KOPT-K1 (cell line): ENCODE measurements around the gene FBXO48.
A peak's percentile ranks its signal among the peaks of the same experiment; 100 is the strongest.
"Not testable (repeated sequence)": the region's sequence is repeated elsewhere in the genome, so short reads cannot be mapped to it uniquely, and the experiment has no call there.

Source experiments
- H3K27ac ChIP-seq: fragments of 200-600 bp; sonication (generic); 2 replicates; pipeline ENCODE4 v1.5.1; 2016; ENCODE audit warnings: antibody characterized with exemption, mild to moderate bottlenecking, low read depth, low read length; ENCODE audit not compliant: poor library complexity, severe bottlenecking
- H3K36me3 ChIP-seq: fragments of 200-600 bp; sonication (generic); 2 replicates; pipeline ENCODE4 v1.5.1; 2017; ENCODE audit warnings: antibody characterized with exemption, mild to moderate bottlenecking, low read length, moderate library complexity; ENCODE audit not compliant: insufficient read depth
- H3K9me3 ChIP-seq: fragments of 200-600 bp; sonication (generic); 2 replicates; pipeline ENCODE4 v1.5.1; 2017; ENCODE audit warnings: antibody characterized with exemption, low read length, mild to moderate bottlenecking; ENCODE audit not compliant: insufficient read depth, poor library complexity, severe bottlenecking

Gene FBXO48

GRCh38 chr2:68458981-68459380, 8.1 kb downstream of the FBXO48 start:
- H3K9me3 ChIP-seq: no peaks in the 10 kb centered on the region
- no peak overlapping the region for H3K27ac ChIP-seq
- H3K36me3 ChIP-seq: no peaks in the 10 kb centered on the region

GRCh38 chr2:68456198-68456597, 10.9 kb downstream of the FBXO48 start:
- H3K27ac ChIP-seq: no peak overlapping the region
- H3K36me3 ChIP-seq: no peaks in the 10 kb centered on the region
- no peaks in the 10 kb centered on the region for H3K9me3 ChIP-seq

GRCh38 chr2:68454719-68455118, 12.4 kb downstream of the FBXO48 start:
- H3K36me3 ChIP-seq: no peaks in the 10 kb centered on the region

GRCh38 chr2:68453761-68454360, 13.2 kb downstream of the FBXO48 start:
- no peaks in the 10 kb centered on the region for H3K9me3 ChIP-seq
- no peaks in the 10 kb centered on the region for H3K36me3 ChIP-seq

More at GRCh38 chr2:68454719-68455118, 12.4 kb downstream of the FBXO48 start:
- no peak overlapping the region for H3K27ac ChIP-seq
- no peaks in the 10 kb centered on the region for H3K9me3 ChIP-seq

GRCh38 chr2:68452158-68452900, 14.8 kb downstream of the FBXO48 start:
- Histone ChIP-seq H3K9me3 (peaks cover 14% of the 10 kb centered on the region), H3K27ac (no peak overlapping the region), H3K36me3 (no peaks in the 10 kb centered on the region)

More at GRCh38 chr2:68453761-68454360, 13.2 kb downstream of the FBXO48 start:
- no peak overlapping the region for H3K27ac ChIP-seq

GRCh38 chr2:68448671-68449653, 18.1 kb downstream of the FBXO48 start:
- no peak overlapping the region for H3K27ac ChIP-seq
- peaks cover 20% of the 10 kb centered on the region for H3K9me3 ChIP-seq
- H3K36me3 ChIP-seq: no peaks in the 10 kb centered on the region

- no peaks in the 10 kb centered on the region for H3K36me3 ChIP-seq
- H3K9me3 ChIP-seq: peaks cover 20% of the 10 kb centered on the region
Measured at GRCh38 chr2:68447118-68447517, 20.0 kb downstream of the FBXO48 start.

GRCh38 chr2:68446425-68446824, 20.7 kb downstream of the FBXO48 start:
- not testable (repeated sequence) for H3K27ac ChIP-seq, H3K36me3 ChIP-seq
- H3K9me3 ChIP-seq: peaks cover 20% of the 10 kb centered on the region

More at GRCh38 chr2:68447118-68447517, 20.0 kb downstream of the FBXO48 start:
- no peak overlapping the region for H3K27ac ChIP-seq

- Histone ChIP-seq H3K36me3 (no peaks in the 10 kb centered on the region), H3K27ac (no peak overlapping the region)
Measured at GRCh38 chr2:68441994-68442322, 25.1 kb downstream of the FBXO48 start.

GRCh38 chr2:68441179-68441993, 25.7 kb downstream of the FBXO48 start:
- peak overlapping the region; percentile 7 for H3K27ac ChIP-seq

More at GRCh38 chr2:68441994-68442322, 25.1 kb downstream of the FBXO48 start:
- H3K9me3 ChIP-seq: peaks cover 2% of the 10 kb centered on the region

GRCh38 chr2:68438455-68439303, 28.4 kb downstream of the FBXO48 start:
- Histone ChIP-seq H3K27ac (no peak overlapping the region), H3K36me3 (no peaks in the 10 kb centered on the region), H3K9me3 (no peaks in the 10 kb centered on the region)

More at GRCh38 chr2:68441179-68441993, 25.7 kb downstream of the FBXO48 start:
- Histone ChIP-seq H3K36me3 (no peaks in the 10 kb centered on the region), H3K9me3 (no peaks in the 10 kb centered on the region)

GRCh38 chr2:68436270-68436669, 30.8 kb downstream of the FBXO48 start:
- Histone ChIP-seq H3K27ac (no peak overlapping the region), H3K36me3 (no peaks in the 10 kb centered on the region), H3K9me3 (peaks cover 6% of the 10 kb centered on the region)

GRCh38 chr2:68435615-68436014, 31.5 kb downstream of the FBXO48 start:
- Histone ChIP-seq H3K27ac (no peak overlapping the region), H3K36me3 (no peaks in the 10 kb centered on the region), H3K9me3 (peaks cover 6% of the 10 kb centered on the region)

- Histone ChIP-seq H3K36me3 (no peaks in the 10 kb centered on the region), H3K27ac (no peak overlapping the region), H3K9me3 (peaks cover 6% of the 10 kb centered on the region)
Measured at GRCh38 chr2:68434981-68435380, 32.1 kb downstream of the FBXO48 start.
